NCI-H2171 (cell line): ENCODE measurements around the gene ZNF532.
"Not testable (repeated sequence)": the region's sequence is repeated elsewhere in the genome, so short reads cannot be mapped to it uniquely, and the experiment has no call there.

Source experiments
- DNase-seq: peaks from one replicate; lab custom pipeline; 2025; lab: John Stamatoyannopoulos, UW

Gene ZNF532

GRCh38 chr18:58864146-58865032, at the start of gene ZNF532:
Gene ZNF532 (plus strand): TSS chr18:58864877. CDS start in a region left out here.
- DNase-seq: no peak

GRCh38 chr18:58819051-58819450, 45.6 kb upstream of the ZNF532 start:
- no peak for DNase-seq

- no peak for DNase-seq
Observed at GRCh38 chr18:58820251-58820650, 44.4 kb upstream of the ZNF532 start.

- no peak for DNase-seq
Observed at GRCh38 chr18:58822944-58823343, 41.7 kb upstream of the ZNF532 start.

GRCh38 chr18:58823412-58823811, 41.3 kb upstream of the ZNF532 start:
- DNase-seq: no peak

GRCh38 chr18:58826926-58827325, 37.8 kb upstream of the ZNF532 start:
- not testable (repeated sequence) for DNase-seq

GRCh38 chr18:58827428-58827827, 37.2 kb upstream of the ZNF532 start:
- DNase-seq: no peak

- DNase-seq: no peak
Observed at GRCh38 chr18:58827886-58828285, 36.8 kb upstream of the ZNF532 start.

GRCh38 chr18:58828399-58829121, 36.1 kb upstream of the ZNF532 start:
- no peak for DNase-seq

GRCh38 chr18:58829263-58829662, 35.4 kb upstream of the ZNF532 start:
- no peak for DNase-seq

- not testable (repeated sequence) for DNase-seq
Observed at GRCh38 chr18:58829886-58830285, 34.8 kb upstream of the ZNF532 start.

GRCh38 chr18:58831606-58832005, 33.1 kb upstream of the ZNF532 start:
- DNase-seq: no peak

GRCh38 chr18:58838165-58838860, 26.4 kb upstream of the ZNF532 start:
- DNase-seq: no peak

GRCh38 chr18:58838946-58839345, 25.7 kb upstream of the ZNF532 start:
- DNase-seq: no peak

GRCh38 chr18:58842978-58843687, 21.5 kb upstream of the ZNF532 start:
- DNase-seq: no peak

GRCh38 chr18:58843688-58844035, 21.0 kb upstream of the ZNF532 start:
- DNase-seq: no peak

GRCh38 chr18:58844871-58845270, 19.8 kb upstream of the ZNF532 start:
- DNase-seq: no peak

GRCh38 chr18:58845928-58846724, 18.6 kb upstream of the ZNF532 start:
- no peak for DNase-seq

GRCh38 chr18:58847383-58848071, 17.1 kb upstream of the ZNF532 start:
- DNase-seq: no peak

GRCh38 chr18:58848685-58849084, 16.0 kb upstream of the ZNF532 start:
- no peak for DNase-seq
